Hepatocyte (in vitro differentiated cells): ENCODE data around the gene ZGRF1.

ENCODE experiments used
- EZH2 ChIP-seq: fragments of 200-600 bp; sonication (generic); IDR thresholded peaks from 2 replicates; pipeline ENCODE4 v1.6.1; 2016; ENCODE audit warnings: antibody characterized with exemption, mild to moderate bottlenecking, borderline replicate concordance
- EZH2phosphoT487 ChIP-seq: fragments of 200-600 bp; sonication (generic); IDR thresholded peaks from one replicate; pipeline ENCODE4 v1.6.1; 2018; ENCODE audit warnings: antibody characterized with exemption, mild to moderate bottlenecking, low read depth, moderate library complexity; ENCODE audit not compliant: unreplicated experiment, severe bottlenecking
- TF ChIP-seq, protein P1 (sequence below): fragments of 200-600 bp; sonication (generic); IDR thresholded peaks from 2 replicates; pipeline ENCODE4 v1.5.1; 2016; ENCODE audit warnings: antibody characterized with exemption, mild to moderate bottlenecking; ENCODE audit not compliant: poor library complexity

DNA sequence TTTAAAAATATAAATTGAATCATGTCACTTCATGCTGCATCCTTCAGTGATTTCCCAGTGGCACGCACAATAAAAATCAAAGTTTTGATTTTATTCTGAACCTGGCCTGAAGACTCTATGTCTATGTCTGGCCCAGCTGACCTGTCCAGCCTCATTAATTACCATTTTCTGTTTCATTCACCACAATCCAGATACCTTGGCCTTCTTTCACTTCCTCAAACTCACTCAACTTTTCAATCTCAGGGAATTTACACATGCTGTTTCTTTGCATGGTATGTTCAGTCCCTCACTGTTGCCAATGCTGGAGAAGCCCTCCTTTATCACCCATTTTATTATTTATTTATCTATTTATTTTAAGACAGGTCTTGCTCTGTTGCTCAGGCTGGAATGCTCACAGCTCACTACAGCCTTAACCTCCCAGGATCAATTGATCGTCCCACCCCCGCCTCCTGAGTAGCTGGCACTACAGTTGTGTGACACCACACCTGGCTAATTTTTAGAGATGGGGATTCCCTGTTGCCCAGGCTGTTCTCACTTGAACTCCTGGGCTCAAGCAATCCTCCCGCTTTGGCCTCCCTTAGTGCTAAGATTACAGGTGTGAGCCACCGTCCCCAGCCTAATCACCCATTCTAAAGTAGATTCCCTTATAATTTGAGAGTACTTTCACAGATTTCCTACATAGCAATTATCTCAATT is 43.1 kb downstream of the ZGRF1 start:
- no peak for TF ChIP-seq EZH2
- TF ChIP-seq, protein P1, sequence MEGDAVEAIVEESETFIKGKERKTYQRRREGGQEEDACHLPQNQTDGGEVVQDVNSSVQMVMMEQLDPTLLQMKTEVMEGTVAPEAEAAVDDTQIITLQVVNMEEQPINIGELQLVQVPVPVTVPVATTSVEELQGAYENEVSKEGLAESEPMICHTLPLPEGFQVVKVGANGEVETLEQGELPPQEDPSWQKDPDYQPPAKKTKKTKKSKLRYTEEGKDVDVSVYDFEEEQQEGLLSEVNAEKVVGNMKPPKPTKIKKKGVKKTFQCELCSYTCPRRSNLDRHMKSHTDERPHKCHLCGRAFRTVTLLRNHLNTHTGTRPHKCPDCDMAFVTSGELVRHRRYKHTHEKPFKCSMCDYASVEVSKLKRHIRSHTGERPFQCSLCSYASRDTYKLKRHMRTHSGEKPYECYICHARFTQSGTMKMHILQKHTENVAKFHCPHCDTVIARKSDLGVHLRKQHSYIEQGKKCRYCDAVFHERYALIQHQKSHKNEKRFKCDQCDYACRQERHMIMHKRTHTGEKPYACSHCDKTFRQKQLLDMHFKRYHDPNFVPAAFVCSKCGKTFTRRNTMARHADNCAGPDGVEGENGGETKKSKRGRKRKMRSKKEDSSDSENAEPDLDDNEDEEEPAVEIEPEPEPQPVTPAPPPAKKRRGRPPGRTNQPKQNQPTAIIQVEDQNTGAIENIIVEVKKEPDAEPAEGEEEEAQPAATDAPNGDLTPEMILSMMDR, result no peak
- no peak for TF ChIP-seq EZH2phosphoT487
